ENCODE data around the gene RBPJ. TPM values are rescaled to one million over a fixed set of nuclear protein-coding genes. Genes with fewer than 3 reads are reported as not detected.
A peak's percentile ranks its signal among the peaks of the same experiment; 100 is the strongest.
"Not testable (repeated sequence)": the region's sequence is repeated elsewhere in the genome, so short reads cannot be mapped to it uniquely, and the experiment has no call there.

RBPJ gene
- total RNA-seq, 1 donor from 2014 or later, result 42.3 TPM

DNA sequence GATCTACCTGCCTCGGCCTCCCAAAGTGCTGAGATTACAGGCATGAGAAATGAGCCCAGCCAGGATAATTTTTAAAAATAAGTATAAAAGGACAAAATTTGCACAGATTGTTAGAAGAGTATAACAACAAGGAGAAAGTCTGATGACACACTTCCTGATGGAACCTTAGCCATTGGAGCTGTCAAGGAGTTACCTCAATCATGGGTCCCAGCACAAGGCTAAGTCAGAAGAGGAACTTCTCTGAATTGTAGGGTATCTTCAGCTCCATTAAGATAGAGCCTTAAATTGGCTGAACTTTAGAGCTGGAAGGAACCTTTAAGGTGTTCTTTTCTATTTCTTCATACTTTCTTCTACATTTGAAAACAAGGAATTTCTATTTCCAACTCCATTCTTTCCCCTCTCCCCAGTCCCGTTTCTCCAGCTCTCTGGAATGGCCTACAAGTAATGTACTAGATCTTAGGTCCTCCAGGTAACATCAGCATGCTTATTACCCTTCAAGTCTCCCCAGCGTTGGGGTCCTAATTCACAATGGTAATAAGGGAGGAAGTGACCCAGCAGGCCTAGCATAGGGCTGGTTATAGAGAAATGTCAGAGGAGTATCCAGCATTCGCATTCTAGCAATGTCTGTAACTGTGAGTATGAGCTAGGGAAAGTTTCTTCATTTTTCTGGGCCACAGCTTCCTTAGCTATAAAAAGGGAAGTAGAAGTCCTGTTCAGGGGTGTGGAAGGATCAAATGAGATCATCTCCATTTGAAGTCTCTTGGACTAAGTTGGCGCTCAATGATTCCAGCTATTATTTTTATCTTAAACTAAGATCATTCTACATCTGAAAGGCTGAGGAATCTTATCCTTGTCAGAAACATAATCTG lies 18.5 kb upstream of the RBPJ start:
- no peak for DNase-seq (ENCODE audit: low read depth in 2 of 2)

DNA sequence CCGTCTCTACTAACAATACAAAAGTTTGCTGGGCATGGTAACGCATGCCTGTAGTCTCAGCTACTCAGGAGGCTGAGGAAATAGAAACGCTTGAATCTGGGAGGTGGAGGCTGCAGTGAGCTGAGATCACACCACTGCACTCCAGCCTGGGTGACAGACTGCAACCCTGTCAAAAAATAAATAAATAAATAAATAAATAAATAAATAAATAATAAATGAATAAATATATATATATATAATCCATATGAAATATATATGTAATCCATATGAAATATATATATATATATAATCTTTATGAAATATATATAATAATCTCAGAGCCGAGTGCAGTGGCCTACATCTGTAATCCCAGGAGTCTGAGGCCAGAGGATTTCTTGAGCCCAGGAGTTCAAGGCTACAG lies 17.8 kb upstream of the RBPJ start:
- no peak for DNase-seq (ENCODE audit: low read depth in 2 of 2)

DNA sequence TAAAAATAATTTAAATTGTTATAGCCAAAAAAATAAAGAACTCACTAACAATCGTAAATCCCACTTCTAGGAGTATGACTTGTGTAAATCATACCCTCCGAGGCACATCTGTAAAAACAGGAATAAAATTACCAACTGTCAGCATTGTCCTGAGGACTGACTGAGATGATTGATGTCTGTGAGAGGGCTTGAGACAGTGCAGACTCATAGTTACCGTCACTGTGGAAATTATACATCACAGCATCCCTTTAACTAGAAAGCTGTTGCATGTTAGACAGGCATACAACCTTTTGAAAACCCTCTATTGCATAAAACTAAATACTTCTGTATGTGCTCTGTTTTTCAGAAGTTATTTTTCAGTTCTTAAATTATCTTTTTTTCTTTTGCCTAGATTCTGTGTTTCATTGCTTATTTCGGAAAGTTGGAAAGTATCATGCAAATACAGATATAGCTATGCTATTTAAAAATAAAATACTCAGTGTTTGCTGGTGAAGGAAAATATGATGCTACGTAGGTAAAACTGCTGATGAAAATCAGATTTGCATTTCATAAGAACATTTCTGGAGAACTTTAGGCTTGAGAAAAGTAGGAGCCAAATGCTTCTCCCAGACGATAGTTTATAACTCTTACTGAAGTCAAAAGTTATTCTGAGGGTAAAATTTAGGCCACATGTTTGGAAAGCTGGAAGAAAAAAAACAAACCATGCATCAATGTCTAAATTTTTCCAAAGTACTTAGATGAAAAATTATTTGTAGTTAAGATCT lies 13.6 kb upstream of the RBPJ start:
- DNase-seq (ENCODE audit: low read depth in 2 of 2), result no peak

DNA sequence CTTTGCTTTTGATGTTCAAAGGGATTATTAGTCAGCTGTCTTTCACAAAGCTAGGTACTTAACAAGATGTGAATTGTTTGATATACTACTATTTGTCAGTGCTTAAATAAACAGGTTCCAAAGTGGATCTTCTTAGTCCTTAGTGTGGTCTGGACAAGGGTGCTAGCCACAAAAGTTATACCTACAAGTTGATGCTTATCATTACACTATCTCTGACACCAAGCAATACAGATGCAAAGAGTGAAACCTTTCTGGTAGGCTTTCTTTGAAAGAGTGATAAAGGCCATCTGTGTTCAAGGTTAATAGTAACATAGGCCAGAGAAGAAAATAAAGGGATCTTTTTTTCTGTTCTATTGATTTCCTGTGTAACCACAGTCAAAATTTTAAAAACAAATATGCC lies 12.2 kb upstream of the RBPJ start:
- DNase-seq (ENCODE audit: low read depth in 2 of 2), result no peak

DNA sequence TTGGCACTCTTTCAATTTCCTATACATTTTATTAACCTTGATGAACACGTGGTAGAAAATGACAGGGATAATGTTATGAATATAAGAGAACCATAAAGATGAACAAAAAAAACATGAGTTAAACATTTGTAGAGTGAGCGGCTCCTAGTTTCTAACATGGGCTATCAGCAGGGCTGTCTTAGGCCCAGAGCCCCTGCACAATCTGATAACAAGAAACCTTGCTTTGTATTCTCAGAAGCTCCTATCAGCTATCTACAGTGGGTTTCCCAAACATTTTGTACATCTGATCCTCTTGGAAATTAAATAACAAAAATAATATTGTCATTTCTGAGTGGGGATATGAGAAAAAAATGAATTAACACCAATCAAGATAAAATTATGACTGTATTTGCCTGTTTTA lies 10.6 kb upstream of the RBPJ start:
- no peak for DNase-seq (ENCODE audit: low read depth in 2 of 2)

DNA sequence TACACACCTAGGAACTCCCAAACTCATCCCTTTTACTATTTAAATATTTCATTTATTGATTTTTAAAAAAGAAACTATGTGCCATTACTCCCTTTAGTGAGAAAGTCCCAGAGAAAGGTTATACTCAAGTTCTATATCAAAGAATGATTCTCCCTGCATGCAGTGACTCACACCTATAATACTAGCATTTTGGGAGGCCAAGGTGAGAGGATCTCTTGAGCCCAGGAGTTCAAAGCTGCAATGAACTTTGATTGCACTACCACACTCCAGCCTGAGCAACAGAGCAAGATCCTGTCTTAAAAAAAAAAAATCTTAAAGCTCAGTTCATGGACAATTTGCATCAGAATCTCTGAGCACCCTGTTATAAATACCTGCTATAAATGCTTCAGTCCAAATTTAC lies 9.2 kb upstream of the RBPJ start:
- DNase-seq (ENCODE audit: low read depth in 2 of 2), result no peak

DNA sequence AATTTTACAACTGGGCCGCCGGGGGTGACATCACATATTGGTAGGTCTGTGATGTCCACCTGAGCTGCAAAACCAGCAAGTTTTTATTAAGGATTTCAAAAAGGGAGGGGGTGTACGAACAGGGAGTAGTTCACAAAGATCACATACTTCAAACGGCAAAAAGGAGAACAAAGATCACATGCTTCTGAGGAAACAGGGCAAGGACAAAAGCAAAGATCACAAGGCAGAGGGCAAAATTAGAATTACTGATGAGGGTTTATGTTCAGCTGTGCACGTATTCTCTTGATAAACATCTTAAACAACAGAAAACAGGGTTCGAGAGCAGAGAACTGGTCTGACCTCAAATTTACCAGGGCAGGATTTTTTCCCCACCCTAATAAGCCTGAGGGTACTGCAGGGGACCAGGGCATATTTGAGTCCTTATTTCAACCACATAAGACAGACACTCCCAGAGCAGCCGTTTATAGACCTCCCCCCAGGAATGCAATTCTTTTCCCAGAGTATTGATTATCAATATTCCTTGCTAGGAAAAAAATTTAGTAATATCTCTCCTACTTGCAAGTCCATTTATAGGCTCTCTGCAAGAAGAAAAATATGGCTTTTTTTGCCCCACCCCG lies 5.4 kb upstream of the RBPJ start:
- not testable (repeated sequence) for DNase-seq (ENCODE audit: low read depth in 2 of 2)

DNA sequence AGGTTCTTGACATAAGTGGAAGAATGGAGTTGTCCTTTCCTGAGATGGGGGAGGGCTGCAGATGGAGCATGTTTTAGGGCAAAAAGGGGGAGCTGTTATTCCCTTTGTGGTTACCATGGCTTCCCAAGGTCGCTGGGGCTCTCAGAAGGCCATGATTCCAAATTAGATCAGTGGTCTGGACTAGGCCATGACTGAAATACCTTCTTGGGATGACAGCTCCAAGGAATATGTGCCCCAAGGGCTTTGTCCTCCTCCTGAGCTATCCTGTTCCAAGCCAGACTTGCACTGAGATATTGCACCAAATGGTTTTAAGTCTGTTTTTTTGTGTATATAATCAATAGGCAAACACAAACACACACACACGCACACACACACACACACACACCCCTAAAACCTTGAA lies 3.0 kb upstream of the RBPJ start:
- DNase-seq (ENCODE audit: low read depth in 2 of 2), result no peak

DNA sequence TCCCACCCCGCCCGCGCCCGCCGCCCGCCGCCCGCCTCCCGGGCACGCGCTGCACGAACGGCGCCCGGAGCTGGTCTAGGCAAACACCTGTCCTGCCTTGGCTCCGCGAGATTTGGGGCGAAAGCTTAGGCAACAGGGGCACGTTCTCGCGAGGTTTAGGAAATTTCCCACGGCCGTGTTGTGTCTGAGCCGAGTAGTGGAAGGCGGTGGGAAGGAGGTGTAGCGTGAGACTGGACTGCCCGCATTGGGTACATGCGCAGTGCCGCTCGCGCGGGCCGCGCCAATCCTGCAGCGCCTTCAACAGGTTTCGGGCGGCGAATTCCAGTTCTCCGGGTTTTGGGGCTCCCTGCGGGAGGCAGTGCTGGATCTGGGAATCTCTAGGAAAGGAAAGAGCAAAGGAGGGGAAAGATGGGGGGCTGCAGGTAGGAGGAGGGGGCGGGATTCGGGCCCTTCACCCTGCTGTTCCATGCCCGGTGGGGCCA lies 1.3 kb upstream of the RBPJ start:
- peak; percentile 100 for DNase-seq (ENCODE audit: low read depth in 2 of 2)

DNA sequence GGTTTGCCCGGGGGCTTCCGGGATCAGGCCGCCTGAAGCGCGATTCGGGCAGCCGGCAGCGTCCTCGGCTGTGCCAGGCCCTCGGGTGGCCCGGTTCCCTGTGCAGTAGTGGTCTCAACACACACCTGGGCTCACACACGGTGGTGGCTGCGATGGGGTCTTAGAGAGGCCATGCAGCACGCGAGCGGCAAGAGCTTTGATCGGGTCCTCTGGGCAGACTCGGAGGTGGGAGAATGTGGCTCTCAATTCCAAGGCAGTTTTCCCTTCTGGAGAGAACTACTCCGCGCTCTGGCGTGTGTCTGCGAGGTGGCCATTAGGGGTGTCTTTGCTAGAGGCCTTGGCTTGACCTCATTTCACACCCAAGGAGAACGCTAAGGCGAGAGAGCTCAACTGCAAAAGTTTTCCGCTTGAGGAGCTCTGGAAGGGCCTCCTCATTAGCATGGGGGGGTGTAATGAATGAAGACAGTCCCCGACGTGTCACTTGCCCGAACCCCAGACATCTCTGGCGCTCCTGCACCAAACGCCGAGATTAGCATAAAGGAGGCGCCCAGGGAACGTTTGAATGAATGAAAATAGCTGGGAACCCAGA lies 771 bp upstream of the RBPJ start:
- peak in 1 of 2 donors; percentile 44 for DNase-seq (ENCODE audit: low read depth in 2 of 2)

DNA sequence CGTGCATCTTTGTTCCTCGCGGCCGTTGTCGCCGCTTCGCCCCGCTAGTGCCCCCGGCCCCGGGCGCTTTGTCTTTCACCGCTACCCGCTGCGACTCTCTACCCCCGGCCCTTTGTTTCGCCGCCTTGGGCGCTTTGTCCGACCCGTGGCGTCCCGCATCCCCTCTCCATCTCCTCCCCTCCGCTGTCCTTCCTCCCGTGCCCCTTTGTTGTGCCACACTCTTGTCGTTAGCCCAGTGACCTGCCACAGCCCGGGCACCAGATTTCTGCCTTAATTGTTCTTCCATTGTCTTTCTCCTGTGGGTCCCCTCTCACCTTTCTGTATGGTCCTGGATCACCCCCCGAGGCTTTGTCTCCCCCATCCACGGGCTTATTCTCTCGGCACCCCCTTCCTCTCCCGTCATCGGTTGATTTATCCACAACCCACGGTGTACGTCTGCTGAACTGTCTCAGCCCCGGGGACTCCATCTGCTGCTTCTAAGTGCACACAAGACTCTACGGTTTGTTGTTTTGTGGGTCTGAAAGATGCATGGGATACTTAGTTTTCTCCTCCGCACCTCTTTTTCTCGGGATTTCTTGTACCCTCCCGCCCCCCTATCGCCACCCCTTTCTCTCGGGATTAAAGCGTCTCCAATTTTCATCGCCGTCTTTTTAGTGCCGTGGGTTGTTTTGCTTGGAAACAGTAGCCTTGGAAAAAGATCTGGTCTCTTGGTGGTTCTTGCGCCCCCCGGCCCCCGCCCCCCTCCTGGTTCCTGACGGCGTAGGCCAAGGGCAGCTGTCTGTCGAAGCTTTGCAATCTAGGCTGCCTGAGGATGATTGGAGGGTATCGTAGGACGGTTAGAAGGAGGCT lies 783 bp downstream of the RBPJ start:
- peak in 1 of 2 donors; percentile 45 for DNase-seq (ENCODE audit: low read depth in 2 of 2)

DNA sequence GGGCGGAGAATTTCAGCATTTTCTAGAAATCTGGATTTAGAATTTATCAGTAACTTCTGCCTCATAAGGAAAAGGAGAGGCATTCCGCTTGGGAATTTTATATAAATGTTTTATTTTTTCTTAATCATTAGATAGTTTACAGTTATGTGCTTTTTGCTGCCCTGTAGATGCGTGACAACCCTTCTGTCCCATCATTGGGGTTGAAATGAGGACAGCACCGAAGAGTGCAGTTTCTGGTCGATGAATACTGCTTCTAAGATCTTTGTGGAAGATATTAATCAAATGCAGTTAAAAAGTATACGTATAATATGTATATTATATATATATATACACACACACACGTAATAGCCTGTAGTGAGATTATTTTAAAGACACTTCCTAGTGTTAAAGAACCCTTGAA lies 1.5 kb downstream of the RBPJ start:
- DNase-seq (ENCODE audit: low read depth in 2 of 2), result no peak

DNA sequence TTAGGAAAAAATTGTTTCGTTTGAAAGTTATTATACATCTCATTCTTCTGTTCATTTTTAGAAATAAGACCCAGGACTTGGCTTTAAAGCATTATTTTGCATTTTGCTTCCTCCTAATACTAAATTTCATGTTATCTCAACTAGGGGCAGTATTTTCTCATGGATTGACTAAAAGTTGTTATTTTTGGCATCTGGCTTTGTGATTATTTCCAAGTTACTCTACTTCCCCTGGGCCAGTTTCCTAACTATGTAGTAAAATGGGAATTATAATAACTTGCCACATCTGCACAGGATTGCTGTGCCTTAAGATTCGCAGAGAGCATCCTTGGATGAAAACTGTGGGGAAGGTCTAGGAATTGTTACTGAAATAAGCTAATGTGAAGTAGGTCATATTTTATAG lies 3.0 kb downstream of the RBPJ start:
- DNase-seq (ENCODE audit: low read depth in 2 of 2), result peak in 1 of 2 donors; percentile 76

DNA sequence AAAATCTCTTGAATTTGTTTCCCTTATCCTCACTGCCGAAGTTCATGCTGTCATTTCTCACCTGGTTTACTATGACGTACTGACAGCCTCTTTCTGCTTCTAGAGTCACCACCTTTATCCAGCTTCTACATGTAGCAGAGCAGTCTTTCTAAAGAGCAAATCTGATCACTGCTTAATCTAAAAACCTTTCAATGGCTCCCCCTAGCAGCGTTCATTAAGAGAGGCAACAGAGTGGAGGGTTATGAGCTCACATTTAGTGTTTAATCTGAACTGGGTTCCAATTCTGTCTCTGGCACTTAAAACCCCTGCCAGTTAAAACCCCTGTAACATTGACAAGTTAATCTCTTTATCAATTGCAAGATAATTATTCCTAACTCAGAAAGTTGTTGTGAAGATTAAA lies 4.4 kb downstream of the RBPJ start:
- peak; percentile 37 to 46 for DNase-seq (ENCODE audit: low read depth in 2 of 2)

DNA sequence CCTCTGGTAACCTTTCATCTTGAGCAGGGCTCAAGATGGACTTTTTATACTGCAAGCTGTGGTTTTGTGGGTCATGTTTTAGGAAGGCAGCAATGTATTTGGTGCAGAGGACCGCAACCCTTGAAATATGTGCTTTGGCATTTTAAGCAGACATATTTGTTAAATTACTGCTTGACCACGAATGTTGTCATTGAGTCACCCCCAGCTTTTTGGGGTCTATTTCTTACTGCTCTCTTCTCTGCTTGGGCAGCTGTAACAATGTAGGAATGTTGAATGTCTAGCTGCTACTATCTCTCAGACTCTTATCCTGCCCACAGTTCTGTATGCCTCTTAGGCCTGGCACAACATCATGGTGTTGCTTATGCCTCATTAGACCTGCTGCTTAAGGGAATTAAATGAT lies 6.0 kb downstream of the RBPJ start:
- DNase-seq (ENCODE audit: low read depth in 2 of 2), result no peak

DNA sequence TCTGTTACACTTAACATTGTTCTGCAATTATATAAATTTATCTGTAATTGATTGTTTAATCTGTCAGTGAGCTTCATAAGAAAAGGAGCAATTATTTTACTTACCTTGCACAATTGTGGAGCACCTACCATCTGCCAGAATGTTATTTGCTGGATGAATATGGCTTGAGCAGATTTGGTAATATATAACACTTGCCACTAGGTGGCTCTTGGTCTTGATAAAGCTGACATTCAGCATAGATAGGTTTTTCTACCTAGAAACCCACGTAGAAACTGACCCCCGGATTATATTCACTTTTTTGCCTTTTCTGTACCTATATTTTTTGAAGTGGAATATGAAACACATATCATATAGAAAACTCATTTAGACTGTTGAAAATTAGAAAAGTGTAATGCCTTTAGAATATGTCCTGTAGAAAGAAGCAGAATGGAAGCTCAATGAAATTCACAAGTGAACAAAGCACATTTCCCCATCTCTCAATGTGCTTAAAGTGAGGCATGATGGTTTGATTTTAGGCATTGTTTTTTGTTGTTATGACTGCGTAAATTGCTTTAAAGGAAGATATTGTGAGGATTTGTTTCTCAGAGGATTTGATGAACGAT lies 9.5 kb downstream of the RBPJ start:
- peak; percentile 69 to 77 for DNase-seq (ENCODE audit: low read depth in 2 of 2)

DNA sequence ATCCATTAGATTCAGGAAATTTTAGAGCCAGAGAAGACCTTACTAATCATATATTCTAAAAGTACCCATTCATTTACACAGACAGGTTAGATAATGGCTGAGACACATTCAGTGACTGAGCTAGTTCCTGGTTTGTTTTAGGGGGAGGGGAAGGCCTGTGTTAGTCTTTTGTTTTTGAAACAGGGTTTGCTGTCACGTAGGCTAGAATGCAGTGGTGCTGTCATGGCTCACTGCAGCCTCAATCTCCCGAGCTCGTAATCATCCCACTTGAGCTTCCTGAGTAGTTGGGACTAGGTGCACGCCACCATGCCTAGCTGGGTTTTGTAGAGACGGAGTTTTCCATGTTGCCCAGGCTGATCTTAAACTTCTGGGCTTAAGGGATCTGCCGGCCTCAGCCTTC lies 10.1 kb downstream of the RBPJ start:
- no peak for DNase-seq (ENCODE audit: low read depth in 2 of 2)

DNA sequence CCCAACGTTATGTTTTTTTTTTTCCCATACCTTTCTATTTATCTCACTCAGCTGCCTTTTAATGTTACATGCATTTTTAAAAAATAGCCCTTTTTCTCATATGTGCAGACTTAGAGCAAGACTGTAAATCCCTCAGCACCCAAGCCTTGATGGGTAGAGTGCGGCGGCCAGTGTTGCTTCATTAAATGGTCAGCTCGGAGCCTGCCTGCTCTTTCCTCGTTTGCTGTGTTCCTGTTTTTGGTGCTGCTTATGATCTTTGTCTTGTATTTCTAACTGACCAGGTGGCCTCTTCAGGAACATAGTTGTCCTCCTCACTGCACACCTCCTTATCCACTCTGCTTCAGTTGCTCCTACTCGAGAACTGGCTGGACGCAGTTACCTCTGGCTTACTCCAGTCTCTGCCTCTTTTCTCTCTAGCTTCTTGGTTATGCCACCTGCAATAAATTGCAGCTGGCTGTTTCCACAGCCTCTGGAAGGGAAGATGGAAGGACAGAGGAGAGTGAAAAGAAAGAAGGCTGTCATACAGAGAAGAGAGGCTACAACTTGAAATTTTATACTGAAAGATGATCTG lies 10.7 kb downstream of the RBPJ start:
- no peak for DNase-seq (ENCODE audit: low read depth in 2 of 2)

DNA sequence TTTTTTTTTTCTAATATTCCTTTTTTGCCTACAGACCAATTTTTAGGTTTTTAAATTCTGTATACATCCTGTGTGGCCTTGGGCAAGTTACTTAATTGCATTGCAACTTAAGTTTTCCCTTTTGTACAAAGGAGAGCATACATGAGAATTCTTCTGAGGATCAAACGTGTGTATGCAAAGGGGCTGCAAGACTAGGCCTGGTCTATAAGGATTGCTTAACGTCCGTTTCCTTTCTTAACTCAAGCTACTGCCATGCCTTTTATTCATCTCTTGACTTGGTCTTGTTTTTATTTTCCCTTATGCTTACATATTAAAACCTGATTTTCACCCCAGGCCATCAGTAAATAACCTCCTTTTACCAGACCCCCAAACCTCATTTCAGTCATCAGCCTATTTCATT lies 13.6 kb downstream of the RBPJ start:
- no peak for DNase-seq (ENCODE audit: low read depth in 2 of 2)

DNA sequence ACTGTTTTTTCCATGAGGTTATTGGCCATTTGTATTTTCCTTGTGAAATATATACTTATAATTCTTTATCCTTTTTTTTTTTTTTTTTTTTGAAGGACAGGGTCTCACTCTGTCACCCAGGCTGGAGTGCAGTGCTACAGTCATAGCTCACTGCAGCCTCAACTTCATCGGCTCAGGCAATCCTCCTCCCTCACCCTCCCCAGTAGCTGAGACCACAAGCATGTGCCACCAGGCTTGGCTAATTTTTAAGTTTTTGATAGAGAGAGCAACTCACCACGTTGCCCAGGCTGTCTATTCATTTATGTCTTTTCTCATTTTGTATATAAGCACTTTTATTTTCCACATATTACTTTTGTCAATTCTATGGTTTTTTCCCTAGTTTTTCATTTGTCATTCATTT lies 16.8 kb downstream of the RBPJ start:
- DNase-seq (ENCODE audit: low read depth in 2 of 2), result no peak

Data from lung microvascular endothelial cell (primary cell).